DOHH2 (cell line): Measurements from ENCODE around the gene TMPRSS9.

Experiments used
- H3F3A ChIP-seq: fragments of 200-600 bp; sonication (generic), shearing (Covaris generic); 2 replicates; pipeline ENCODE4 v1.6.0; 2016; ENCODE audit warnings: antibody characterized with exemption, mild to moderate bottlenecking; ENCODE audit not compliant: control insufficient read depth, insufficient read depth
- H3K27ac ChIP-seq: fragments of 200-600 bp; sonication (generic); 2 replicates; pipeline ENCODE4 v1.5.1; 2014; ENCODE audit warnings: low read depth, mild to moderate bottlenecking, low read length, moderate library complexity
- H3K27me3 ChIP-seq: fragments of 200-600 bp; sonication (generic); 2 replicates; pipeline ENCODE4 v1.6.1; 2014; ENCODE audit warnings: mild to moderate bottlenecking, low read length, mixed read lengths; ENCODE audit not compliant: control insufficient read depth
- H3K36me3 ChIP-seq: fragments of 200-600 bp; sonication (generic); 2 replicates; pipeline ENCODE4 v1.6.1; 2014; ENCODE audit warnings: mild to moderate bottlenecking, low read length, moderate library complexity, mixed read lengths; ENCODE audit not compliant: control insufficient read depth
- H3K4me1 ChIP-seq: fragments of 200-600 bp; sonication (generic); 2 replicates; pipeline ENCODE4 v1.6.1; 2014; ENCODE audit warnings: mild to moderate bottlenecking, low read length, mixed read lengths; ENCODE audit not compliant: control insufficient read depth
- H3K4me2 ChIP-seq: fragments of 200-600 bp; sonication (generic); 2 replicates; pipeline ENCODE4 v1.6.0; 2014; ENCODE audit warnings: mild to moderate bottlenecking, low read length, moderate library complexity
- H3K4me3 ChIP-seq: fragments of 200-600 bp; sonication (generic); 2 replicates; pipeline ENCODE4 v1.5.1; 2014; ENCODE audit warnings: mild to moderate bottlenecking, low read length, mixed read lengths
- H3K79me2 ChIP-seq: fragments of 200-600 bp; sonication (generic); 2 replicates; pipeline ENCODE4 v1.6.1; 2014; ENCODE audit warnings: mild to moderate bottlenecking, low read length, mixed read lengths; ENCODE audit not compliant: control insufficient read depth
- H3K9me2 ChIP-seq: fragments of 200-600 bp; sonication (generic); replicated peaks from 2 replicates; pipeline ENCODE4 v1.6.1; 2014; ENCODE audit warnings: mild to moderate bottlenecking, low read length, mixed read lengths; ENCODE audit not compliant: control insufficient read depth
- H3K9me3 ChIP-seq: fragments of 200-600 bp; sonication (generic); 2 replicates; pipeline ENCODE4 v1.6.1; 2014; ENCODE audit warnings: antibody characterized with exemption, low read length, mixed read lengths; ENCODE audit not compliant: control insufficient read depth, insufficient read depth
- H4K20me1 ChIP-seq: fragments of 200-600 bp; sonication (generic); 2 replicates; pipeline ENCODE4 v1.6.0; 2014; ENCODE audit warnings: low read depth, mild to moderate bottlenecking, antibody characterized with exemption, low read length, moderate library complexity; ENCODE audit not compliant: control insufficient read depth, insufficient read depth
- EZH2phosphoT487 ChIP-seq: fragments of 200-600 bp; sonication (generic); IDR thresholded peaks from 2 replicates; pipeline ENCODE4 v1.6.1; 2017; ENCODE audit warnings: borderline replicate concordance, mild to moderate bottlenecking, antibody characterized with exemption, low read length, moderate library complexity, mixed read lengths
- TF ChIP-seq, protein P1 (sequence below): fragments of 200-600 bp; sonication (generic); IDR thresholded peaks from one replicate; pipeline ENCODE4 v1.5.1; 2014; ENCODE audit warnings: antibody characterized with exemption, mild to moderate bottlenecking, low read depth, low read length; ENCODE audit not compliant: poor library complexity, severe bottlenecking

The TMPRSS9 gene

DNA sequence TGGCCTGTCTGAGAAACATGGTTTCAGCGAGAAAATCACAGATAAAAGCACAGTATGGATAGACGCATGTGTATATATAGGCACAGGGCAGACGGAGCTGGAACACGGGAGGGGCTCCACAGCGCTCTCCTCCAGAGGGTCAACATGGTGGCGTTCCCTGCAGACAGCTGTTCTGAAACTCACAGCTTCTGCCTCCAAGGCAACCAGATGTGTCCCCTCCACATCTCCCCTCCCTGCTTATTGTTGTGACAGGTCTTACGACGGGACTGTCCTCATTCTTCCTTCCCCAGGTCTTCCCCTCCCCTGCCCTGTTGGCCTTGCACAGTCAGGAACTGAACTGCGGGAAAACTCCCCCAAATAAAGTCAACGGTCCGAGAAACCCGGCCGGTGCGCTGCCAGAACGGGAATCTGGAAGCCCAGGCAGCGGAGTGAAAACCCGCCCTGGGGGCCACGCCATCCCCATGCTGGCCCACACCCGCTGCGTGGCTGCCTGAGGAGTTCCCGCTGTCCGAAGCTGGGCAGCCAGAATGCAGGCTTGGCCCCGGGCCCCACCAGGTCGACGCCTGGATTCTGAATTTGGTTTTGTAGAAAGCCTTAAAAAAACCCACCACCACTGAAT, 70.0 kb downstream of the TMPRSS9 start:
- H3K36me3 ChIP-seq = peaks cover 65% of the 10 kb centered on the region
- no peaks in the 10 kb centered on the region for H3K9me3 ChIP-seq
- H3K4me2 ChIP-seq = no peak overlapping the region
- no peaks in the 10 kb centered on the region for H3K27me3 ChIP-seq
- peaks cover 10% of the 10 kb centered on the region for H3F3A ChIP-seq
- TF ChIP-seq, protein P1, sequence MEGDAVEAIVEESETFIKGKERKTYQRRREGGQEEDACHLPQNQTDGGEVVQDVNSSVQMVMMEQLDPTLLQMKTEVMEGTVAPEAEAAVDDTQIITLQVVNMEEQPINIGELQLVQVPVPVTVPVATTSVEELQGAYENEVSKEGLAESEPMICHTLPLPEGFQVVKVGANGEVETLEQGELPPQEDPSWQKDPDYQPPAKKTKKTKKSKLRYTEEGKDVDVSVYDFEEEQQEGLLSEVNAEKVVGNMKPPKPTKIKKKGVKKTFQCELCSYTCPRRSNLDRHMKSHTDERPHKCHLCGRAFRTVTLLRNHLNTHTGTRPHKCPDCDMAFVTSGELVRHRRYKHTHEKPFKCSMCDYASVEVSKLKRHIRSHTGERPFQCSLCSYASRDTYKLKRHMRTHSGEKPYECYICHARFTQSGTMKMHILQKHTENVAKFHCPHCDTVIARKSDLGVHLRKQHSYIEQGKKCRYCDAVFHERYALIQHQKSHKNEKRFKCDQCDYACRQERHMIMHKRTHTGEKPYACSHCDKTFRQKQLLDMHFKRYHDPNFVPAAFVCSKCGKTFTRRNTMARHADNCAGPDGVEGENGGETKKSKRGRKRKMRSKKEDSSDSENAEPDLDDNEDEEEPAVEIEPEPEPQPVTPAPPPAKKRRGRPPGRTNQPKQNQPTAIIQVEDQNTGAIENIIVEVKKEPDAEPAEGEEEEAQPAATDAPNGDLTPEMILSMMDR = no peak
- TF ChIP-seq EZH2phosphoT487 = no peak
- H4K20me1 ChIP-seq = no peaks in the 10 kb centered on the region
- peaks cover 17% of the 10 kb centered on the region for H3K4me1 ChIP-seq
- H3K9me2 ChIP-seq = no peaks in the 10 kb centered on the region
- peaks cover 23% of the 10 kb centered on the region for H3K79me2 ChIP-seq
- no peak overlapping the region for H3K27ac ChIP-seq
- no peak overlapping the region for H3K4me3 ChIP-seq

DNA sequence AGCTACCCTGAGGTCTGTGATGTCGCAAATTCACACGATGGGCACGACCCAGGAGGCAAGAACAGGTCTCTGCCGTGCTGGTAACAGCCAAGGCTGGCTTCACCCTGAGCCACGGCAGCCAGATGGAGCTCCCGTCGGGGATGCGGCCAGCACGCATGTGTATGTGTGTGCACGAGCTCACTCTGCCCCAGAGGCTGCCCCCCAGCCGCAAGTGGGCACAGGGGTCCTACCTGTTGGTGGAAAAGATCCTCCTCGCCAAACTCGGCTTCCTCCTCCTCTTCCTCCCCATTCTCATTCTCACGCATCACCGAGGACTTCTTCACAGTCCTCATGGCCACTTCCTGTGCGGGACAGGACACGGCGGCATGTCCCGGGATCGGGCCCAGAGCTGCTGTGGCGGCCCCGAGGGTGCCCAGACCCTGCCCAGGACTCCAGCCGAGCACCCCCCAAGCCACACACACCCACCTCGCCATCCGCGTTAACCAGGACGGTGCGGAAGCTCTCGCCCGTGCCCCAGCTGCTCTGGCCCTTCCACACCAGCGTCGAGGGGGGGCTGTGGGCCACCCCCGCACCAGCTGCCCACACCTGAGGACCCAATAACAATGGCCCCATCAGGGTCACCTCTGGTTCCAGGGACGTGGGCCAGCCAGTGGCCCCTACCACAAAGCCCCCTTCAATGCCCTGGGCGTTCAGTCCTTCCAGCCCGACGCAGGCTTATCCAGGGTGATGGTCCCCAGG, 71.4 kb downstream of the TMPRSS9 start:
- Histone ChIP-seq H3K4me1 (peaks cover 9% of the 10 kb centered on the region), H3K79me2 (peaks cover 9% of the 10 kb centered on the region), H3F3A (peaks cover 10% of the 10 kb centered on the region), H3K9me2 (no peaks in the 10 kb centered on the region), H3K9me3 (no peaks in the 10 kb centered on the region), H3K27me3 (no peaks in the 10 kb centered on the region), H4K20me1 (no peaks in the 10 kb centered on the region), H3K36me3 (peaks cover 58% of the 10 kb centered on the region), H3K4me2 (no peak overlapping the region), H3K4me3 (no peak overlapping the region), H3K27ac (no peak overlapping the region)
- TF ChIP-seq EZH2phosphoT487 = no peak
- TF ChIP-seq, protein P1 = no peak

DNA sequence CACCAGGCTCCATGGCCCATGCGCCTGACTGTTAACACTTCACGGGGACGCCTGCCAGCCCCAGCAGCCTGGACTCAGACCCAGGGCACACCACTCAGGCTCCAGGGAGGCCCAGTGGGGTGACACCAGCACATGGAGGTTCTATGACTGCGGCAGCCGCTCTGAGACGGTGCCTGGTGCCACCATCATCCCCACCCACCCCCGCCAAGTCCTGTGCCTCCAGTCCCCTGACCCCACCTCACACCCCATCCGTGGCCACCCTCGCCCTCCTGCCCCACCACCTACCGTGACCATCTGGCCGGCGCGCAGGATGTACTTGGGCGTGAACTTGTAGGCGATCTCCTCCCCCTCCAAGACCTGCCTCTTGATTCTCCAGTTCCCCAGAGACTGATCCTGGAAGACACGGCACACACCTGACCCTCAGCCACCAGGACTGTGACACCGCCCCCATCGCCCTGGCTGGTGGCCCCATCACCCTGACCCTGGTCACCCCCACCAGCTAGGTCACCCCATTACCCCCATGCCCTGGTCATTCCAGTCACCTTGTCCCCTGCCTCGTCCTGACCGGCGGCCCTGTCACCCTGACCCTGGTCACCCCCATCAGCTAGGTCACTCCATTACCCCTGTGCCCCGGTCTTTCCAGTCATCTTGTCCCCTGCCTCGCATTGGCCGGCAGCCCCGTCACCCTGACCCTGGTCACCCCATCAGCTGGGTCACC, 72.2 kb downstream of the TMPRSS9 start:
- no peak overlapping the region for H3K4me2 ChIP-seq
- TF ChIP-seq EZH2phosphoT487 = no peak
- TF ChIP-seq, protein P1 = no peak
- H3K9me3 ChIP-seq = no peaks in the 10 kb centered on the region
- no peaks in the 10 kb centered on the region for H3K27me3 ChIP-seq
- no peaks in the 10 kb centered on the region for H4K20me1 ChIP-seq
- H3K79me2 ChIP-seq = peaks cover 1% of the 10 kb centered on the region
- no peak overlapping the region for H3K27ac ChIP-seq
- no peaks in the 10 kb centered on the region for H3K9me2 ChIP-seq
- peaks cover 8% of the 10 kb centered on the region for H3K4me1 ChIP-seq
- peaks cover 10% of the 10 kb centered on the region for H3F3A ChIP-seq
- H3K36me3 ChIP-seq = peaks cover 56% of the 10 kb centered on the region
- H3K4me3 ChIP-seq = no peak overlapping the region
